Heart right ventricle (tissue), 16 donors: ENCODE measurements around the gene C21orf91. TPM values are rescaled to one million over a fixed set of nuclear protein-coding genes. Genes with fewer than 3 reads are reported as not detected.

Source experiments
- ATAC-seq, 8 donors: fragments of 200-7000 bp; cut with Tn5 transposase; one replicate each; pipeline ENCODE4 v1.9.1; 2020; ENCODE audit warnings: mild to moderate bottlenecking in 8 of 8, moderate library complexity in 8 of 8, moderate number of reproducible peaks in 1 of 8
- DNase-seq, 2 donors: peaks; one replicate each; pipeline ENCODE4 v3.0.0-alpha.2; 2020
- H3K27ac ChIP-seq, 10 donors: fragments of 200-600 bp; sonication (generic) in 2 of 10; one replicate each; pipeline versions ENCODE4 v1.5.0 to v1.8.0; 2020 to 2022; ENCODE audit warnings: mild to moderate bottlenecking in 3 of 10
- H3K27me3 ChIP-seq, 7 donors: fragments of 200-600 bp; one replicate each; pipeline ENCODE4 v1.8.0; 2021 to 2022; ENCODE audit warnings: mild to moderate bottlenecking in 2 of 7
- H3K36me3 ChIP-seq, 9 donors: fragments of 200-600 bp; sonication (generic) in 1 of 9; one replicate each; pipeline versions ENCODE4 v1.5.0 to v1.8.0; 2020 to 2022; ENCODE audit warnings: mild to moderate bottlenecking in 2 of 9
- H3K4me1 ChIP-seq, 9 donors: fragments of 200-600 bp; sonication (generic) in 1 of 9; one replicate each; pipeline versions ENCODE4 v1.5.0 to v1.8.0; 2020 to 2022; ENCODE audit warnings: mild to moderate bottlenecking in 4 of 9
- H3K4me3 ChIP-seq, 10 donors: fragments of 200-600 bp; sonication (generic) in 2 of 10; one replicate each; pipeline versions ENCODE4 v1.5.0 to v1.8.0; 2020 to 2022; ENCODE audit warnings: mild to moderate bottlenecking in 7 of 10, moderate library complexity in 2 of 10
- H3K9me3 ChIP-seq, 11 donors: fragments of 200-600 bp in 10 of 11; sonication (generic) in 2 of 11; one replicate each; pipeline versions ENCODE4 v1.5.0 to v1.8.0; 2013 to 2022; ENCODE audit warnings: mild to moderate bottlenecking in 2 of 11, control low read depth in 1 of 11, moderate library complexity in 1 of 11
- WGBS, 2 donors: extraction: QIAGEN DNeasy Blood & Tissue Kit; methylation state at CpG; one replicate each; pipeline ENCODE4 v1.1.7; 2013; ENCODE audit warnings: inconsistent platforms in 1 of 2; 5-methylcytosine and 5-hydroxymethylcytosine counted together
- intact Hi-C, 10 donors: fragments of 100-400 bp; cut with DNase I; formaldehyde crosslinking; loops; one replicate each; pipeline versions ENCODE4 v1.11.1 to v1.14.2; 2022
- polyA plus RNA-seq, 2 donors: library from polyadenylated mRNA; stranded (reverse); fragments of 200-250 nt; gene quantifications; one replicate each; pipeline ENCODE4 v1.2.3, GENCODE V29; 2013
- total RNA-seq, 10 donors: library from RNA; stranded (reverse); fragmentation: NEBNext Ultra II Directional in 3 of 10; extraction: Animal tissue kit (Norgen Biotek cat#: 25700) in 3 of 10; gene quantifications; one replicate each; pipeline versions ENCODE4 v1.2.1 to v1.2.4, GENCODE V29; 2021 to 2023
- TF ChIP-seq, protein P1 (sequence below), 9 donors: fragments of 200-600 bp; sonication (generic) in 2 of 9; IDR thresholded peaks; one replicate each; pipeline versions ENCODE4 v1.5.0 to v1.8.0; 2021 to 2022; ENCODE audit warnings: antibody characterized with exemption in 9 of 9, mild to moderate bottlenecking in 5 of 9, moderate library complexity in 1 of 9
- donor health status: Arrhythmogenic right ventricular cardiomyopathy.
- donor health status: ischemic (EF 13 %, LVEDD 7.1; RV severe dilation, severe dysfunction).
- donor health status: healthy with polysubstance abuse.
- donor health status: DM: no; HTN: yes; CAD: no.
- donor health status: DM: no; HTN: no; CAD: no.
- donor health status: ischemic (EF 25% LVEDD 6.9; RV normal size, moderate dysfunction).
- donor health status: ischemic (EF 25% LVEDD 5.7; RV mildly dilated, moderate dysfunction).
- donor health status: healthy.
- donor health status: DM: yes; HTN: yes; CAD: no.
- donor health status: Ischemic cardiomyopathy.
- donor health status: ischemic (EF 35%, LVEDD 5.7; RV mildly dilated, moderate dysfunction).
- donor health status: nonischemic (EF 11% LVEDD 7.7; RV severe dilation, severe dysfunction).
- donor health status: DM: yes; HTN: yes; CAD: no.
- donor health status: PGD.
- donor health status: ischemic (EF 29% LVEDD 5.4; RV normal size, mild dysfunction).
- donor health status: nonischemic (EF 23%, LVEDD 6.1; RV moderate dilation, normal function).

The C21orf91 gene
- total and polyA plus RNA-seq, 12 donors: 2.3 to 18.9 (median 10.6) TPM

DNA sequence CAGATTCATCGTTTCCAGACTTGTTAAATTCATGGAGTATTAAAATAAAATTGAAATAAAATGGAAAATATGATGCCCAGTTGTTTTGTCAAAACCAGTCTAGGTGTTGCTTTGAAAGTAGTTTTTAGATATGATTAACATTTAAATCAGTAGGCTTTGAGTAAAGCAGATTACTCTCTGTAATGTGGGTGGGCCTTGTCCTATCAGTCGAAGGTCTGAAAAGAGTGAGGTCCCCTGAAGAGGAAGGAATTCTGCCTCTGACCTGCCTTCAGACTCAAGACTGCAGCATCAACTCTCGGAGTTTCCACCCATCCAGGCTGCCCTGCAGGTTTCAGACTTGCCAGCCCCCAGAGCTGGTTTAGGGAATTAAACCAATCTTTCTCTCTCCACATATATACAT, 36.2 kb downstream of the C21orf91 start:
- peaks cover 0 to 78% (median 0%) of the 10 kb centered on the region in 9 donors for H3K4me1 ChIP-seq
- no peak for ATAC-seq
- intact Hi-C loops: no loop called here
- 96 to 97% methylated on average over 3 of the region's 3 CpGs for WGBS, 2 donors
- no peak for DNase-seq
- no peaks in the 10 kb centered on the region for H3K9me3 ChIP-seq
- H3K4me3 ChIP-seq: no peak overlapping the region
- no peaks in the 10 kb centered on the region for H3K27me3 ChIP-seq
- peak overlapping the region in 1 of 10 donors; percentile 85 for H3K27ac ChIP-seq
- TF ChIP-seq, protein P1, sequence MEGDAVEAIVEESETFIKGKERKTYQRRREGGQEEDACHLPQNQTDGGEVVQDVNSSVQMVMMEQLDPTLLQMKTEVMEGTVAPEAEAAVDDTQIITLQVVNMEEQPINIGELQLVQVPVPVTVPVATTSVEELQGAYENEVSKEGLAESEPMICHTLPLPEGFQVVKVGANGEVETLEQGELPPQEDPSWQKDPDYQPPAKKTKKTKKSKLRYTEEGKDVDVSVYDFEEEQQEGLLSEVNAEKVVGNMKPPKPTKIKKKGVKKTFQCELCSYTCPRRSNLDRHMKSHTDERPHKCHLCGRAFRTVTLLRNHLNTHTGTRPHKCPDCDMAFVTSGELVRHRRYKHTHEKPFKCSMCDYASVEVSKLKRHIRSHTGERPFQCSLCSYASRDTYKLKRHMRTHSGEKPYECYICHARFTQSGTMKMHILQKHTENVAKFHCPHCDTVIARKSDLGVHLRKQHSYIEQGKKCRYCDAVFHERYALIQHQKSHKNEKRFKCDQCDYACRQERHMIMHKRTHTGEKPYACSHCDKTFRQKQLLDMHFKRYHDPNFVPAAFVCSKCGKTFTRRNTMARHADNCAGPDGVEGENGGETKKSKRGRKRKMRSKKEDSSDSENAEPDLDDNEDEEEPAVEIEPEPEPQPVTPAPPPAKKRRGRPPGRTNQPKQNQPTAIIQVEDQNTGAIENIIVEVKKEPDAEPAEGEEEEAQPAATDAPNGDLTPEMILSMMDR (IDR thresholded peaks at IDR 0.05): no peak
- H3K36me3 ChIP-seq: peaks cover 0 to 34% (median 16%) of the 10 kb centered on the region in 9 donors

DNA sequence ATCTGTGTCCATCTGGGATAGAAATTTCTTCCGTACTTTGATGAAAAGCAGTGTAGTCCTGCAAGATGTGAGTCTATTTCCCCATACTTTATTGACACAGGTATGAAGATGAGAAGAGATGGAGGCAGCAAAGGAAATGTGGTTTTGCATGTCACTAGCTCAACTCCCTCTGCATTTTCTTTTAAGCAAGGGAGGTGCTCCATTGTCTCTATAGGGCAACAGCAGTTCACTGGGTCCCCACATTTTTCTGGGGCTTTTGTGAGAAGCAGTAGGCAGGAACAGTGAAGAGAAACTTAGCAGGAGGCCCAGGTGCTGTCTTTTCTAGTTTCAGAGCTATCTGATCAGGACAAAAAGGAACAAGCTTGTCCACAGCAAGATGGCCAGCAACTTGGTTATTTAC, 37.1 kb downstream of the C21orf91 start:
- Histone ChIP-seq H3K36me3 (peaks cover 0 to 26% (median 16%) of the 10 kb centered on the region in 9 donors), H3K27ac (peak overlapping the region in 1 of 10 donors; percentile 85), H3K4me1 (peaks cover 0 to 76% (median 0%) of the 10 kb centered on the region in 9 donors), H3K4me3 (no peak overlapping the region), H3K9me3 (no peaks in the 10 kb centered on the region), H3K27me3 (no peaks in the 10 kb centered on the region)
- ATAC-seq (no peak), DNase-seq (no peak)
- intact Hi-C loops: no loop called here
- WGBS, 2 donors: 90 to 93% methylated on average over 1 of the region's 1 CpG
- TF ChIP-seq, protein P1 (IDR thresholded peaks at IDR 0.05): no peak

- intact Hi-C loops: no loop called here
- peak overlapping the region in 1 of 10 donors; percentile 85 for H3K27ac ChIP-seq
- no peak for DNase-seq
- peaks cover 0 to 74% (median 0%) of the 10 kb centered on the region in 9 donors for H3K4me1 ChIP-seq
- H3K4me3 ChIP-seq: no peak overlapping the region
- peaks cover 0 to 21% (median 12%) of the 10 kb centered on the region in 9 donors for H3K36me3 ChIP-seq
- no peaks in the 10 kb centered on the region for H3K9me3 ChIP-seq
- TF ChIP-seq, protein P1 (IDR thresholded peaks at IDR 0.05): no peak
- no peaks in the 10 kb centered on the region for H3K27me3 ChIP-seq
- WGBS, 2 donors: 91 to 92% methylated on average over 5 of the region's 5 CpGs
- no peak for ATAC-seq
Measured at GRCh38 chr21:17781524-17781923, 37.6 kb downstream of the C21orf91 start.

GRCh38 chr21:17780539-17780938, 38.6 kb downstream of the C21orf91 start:
- ATAC-seq: peak in 1 of 8 donors; percentile 29
- H3K9me3 ChIP-seq: no peaks in the 10 kb centered on the region
- WGBS, 2 donors: 68 to 72% methylated on average over 6 of the region's 6 CpGs
- H3K27ac ChIP-seq: peak overlapping the region in 1 of 10 donors; percentile 85
- H3K27me3 ChIP-seq: no peaks in the 10 kb centered on the region
- H3K4me3 ChIP-seq: no peak overlapping the region
- no peak for DNase-seq
- TF ChIP-seq, protein P1 (IDR thresholded peaks at IDR 0.05): no peak
- peaks cover 0 to 11% (median 3%) of the 10 kb centered on the region in 9 donors for H3K36me3 ChIP-seq
- intact Hi-C loops: no loop called here
- H3K4me1 ChIP-seq: peaks cover 0 to 75% (median 0%) of the 10 kb centered on the region in 9 donors
